HUDEP-2 (cell line): ENCODE measurements around the gene MTFP1.

Experiments used
- DNase-seq, 76 experiments: peaks; one replicate each; lab custom pipeline; 2025; ENCODE audit not compliant: unreplicated experiment in 76 of 76; lab: John Stamatoyannopoulos, UW

The MTFP1 gene

GRCh38 chr22:30424534-30425326 lies 838 bp upstream of the MTFP1 start:
- peak in 24 of 76 experiments; percentile 19 to 75 (median 48) for DNase-seq

- DNase-seq, result peak in 1 of 76 experiments; percentile 30
Observed at GRCh38 chr22:30425327-30425615, 297 bp upstream of the MTFP1 start.

- peak; percentile 43 to 97 (median 93) for DNase-seq
Observed at GRCh38 chr22:30426388-30427353, 1.1 kb downstream of the MTFP1 start.

GRCh38 chr22:30427871-30428270 lies 2.3 kb downstream of the MTFP1 start:
- DNase-seq, result no peak

GRCh38 chr22:30429887-30430286 lies 4.3 kb downstream of the MTFP1 start:
- DNase-seq, result no peak

- DNase-seq, result peak in 1 of 76 experiments; percentile 12
Observed at GRCh38 chr22:30430933-30431332, 5.4 kb downstream of the MTFP1 start.

- no peak for DNase-seq
Observed at GRCh38 chr22:30432096-30432495, 6.5 kb downstream of the MTFP1 start.

GRCh38 chr22:30432520-30432919 lies 7.0 kb downstream of the MTFP1 start:
- DNase-seq, result no peak

GRCh38 chr22:30433227-30433626 lies 7.7 kb downstream of the MTFP1 start:
- DNase-seq, result no peak

GRCh38 chr22:30433773-30434172 lies 8.2 kb downstream of the MTFP1 start:
- DNase-seq, result no peak

- no peak for DNase-seq
Observed at GRCh38 chr22:30434843-30435242, 9.3 kb downstream of the MTFP1 start.

- peak in 27 of 76 experiments; percentile 9 to 72 (median 31) for DNase-seq
Observed at GRCh38 chr22:30435674-30436126, 10.1 kb downstream of the MTFP1 start.

- DNase-seq, result no peak
Observed at GRCh38 chr22:30436196-30436595, 10.6 kb downstream of the MTFP1 start.

- DNase-seq, result no peak
Observed at GRCh38 chr22:30438559-30438958, 13.0 kb downstream of the MTFP1 start.

GRCh38 chr22:30439226-30439625 lies 13.7 kb downstream of the MTFP1 start:
- DNase-seq, result no peak

- no peak for DNase-seq
Observed at GRCh38 chr22:30439836-30440235, 14.3 kb downstream of the MTFP1 start.

GRCh38 chr22:30441088-30441487 lies 15.5 kb downstream of the MTFP1 start:
- no peak for DNase-seq

GRCh38 chr22:30444632-30445437 lies 19.3 kb downstream of the MTFP1 start:
- peak in 64 of 76 experiments; percentile 17 to 83 (median 52) for DNase-seq

GRCh38 chr22:30445438-30446145 lies 20.0 kb downstream of the MTFP1 start:
- no peak for DNase-seq

- DNase-seq, result peak in 59 of 76 experiments; percentile 12 to 78 (median 50)
Observed at GRCh38 chr22:30447656-30448055, 22.1 kb downstream of the MTFP1 start.
